Measurements from ENCODE around the gene SPEF1.

- TF ChIP-seq CTCF (IDR thresholded peaks at IDR 0.05) (no peak), POLR2AphosphoS5 (IDR thresholded peaks at IDR 0.05) (no peak), EP300 (IDR thresholded peaks at IDR 0.05) (no peak), POLR2A (IDR thresholded peaks at IDR 0.05) (no peak)
Measured at GRCh38 chr20:3821996-3822395, 40.7 kb upstream of the SPEF1 start.

Data from suprapubic skin (tissue), 4 donors.